ENCODE measurements around the gene OIT3. TPM values are rescaled to one million over a fixed set of nuclear protein-coding genes. Genes with fewer than 3 reads are reported as not detected.

The OIT3 gene
- total RNA-seq, 1 experiment from 2014 or later: not detected

DNA sequence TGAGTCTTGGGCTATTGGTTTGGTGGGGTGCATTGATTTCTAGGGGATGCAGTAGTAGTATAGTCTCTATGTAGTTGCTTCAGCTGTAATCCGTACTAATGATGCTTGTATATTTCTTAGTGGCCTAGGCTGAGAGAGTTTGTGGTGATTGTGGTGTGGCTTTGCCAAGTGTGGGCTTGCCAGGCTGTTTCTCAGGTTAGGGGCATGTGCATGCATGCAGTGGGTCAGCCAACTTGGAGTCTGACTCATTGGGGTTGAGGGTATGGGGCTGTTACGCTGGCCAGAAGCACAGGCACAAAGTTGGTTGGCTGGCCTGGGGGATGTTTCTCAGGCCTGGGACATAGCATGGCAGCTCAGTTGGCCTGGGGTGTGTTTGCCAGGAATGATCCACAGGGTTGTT, 86.8 kb downstream of the OIT3 start:
- no peak overlapping the region for H3K4me3 Mint-ChIP-seq (ENCODE audit: unreplicated experiment)
- H3K27me3 ChIP-seq (replicated peaks; ENCODE audit: control insufficient read depth, insufficient read depth, low read length): no peaks in the 10 kb centered on the region
- H3K9me3 ChIP-seq: peaks cover 34% of the 10 kb centered on the region
- H3K27ac Mint-ChIP-seq (ENCODE audit: unreplicated experiment): no peak overlapping the region
- no peaks in the 10 kb centered on the region for H3K36me3 Mint-ChIP-seq (ENCODE audit: insufficient read depth, unreplicated experiment)
- H3K4me1 Mint-ChIP-seq (ENCODE audit: low read depth, unreplicated experiment): no peaks in the 10 kb centered on the region
- no TSS peak for BruUV-seq (replicated peaks)
- H3K4me1 ChIP-seq: no peaks in the 10 kb centered on the region
- peaks cover 48% of the 10 kb centered on the region for H3K9me3 Mint-ChIP-seq (ENCODE audit: unreplicated experiment)
- no peaks in the 10 kb centered on the region for H3K36me3 ChIP-seq (ENCODE audit: control insufficient read depth, insufficient read depth, low read length)
- CTCF ChIA-PET: no interaction called here
- H3K27me3 Mint-ChIP-seq (ENCODE audit: insufficient read depth, unreplicated experiment): no peaks in the 10 kb centered on the region
- intact Hi-C loops (cut with micrococcal nuclease; ENCODE audit: unreplicated experiment): no loop called here
- POLR2A ChIA-PET: no interaction called here
- no peak for DNase-seq
- no peak overlapping the region for H3K4me3 ChIP-seq (ENCODE audit: low read depth, low read length)
- TF ChIP-seq, protein P1, sequence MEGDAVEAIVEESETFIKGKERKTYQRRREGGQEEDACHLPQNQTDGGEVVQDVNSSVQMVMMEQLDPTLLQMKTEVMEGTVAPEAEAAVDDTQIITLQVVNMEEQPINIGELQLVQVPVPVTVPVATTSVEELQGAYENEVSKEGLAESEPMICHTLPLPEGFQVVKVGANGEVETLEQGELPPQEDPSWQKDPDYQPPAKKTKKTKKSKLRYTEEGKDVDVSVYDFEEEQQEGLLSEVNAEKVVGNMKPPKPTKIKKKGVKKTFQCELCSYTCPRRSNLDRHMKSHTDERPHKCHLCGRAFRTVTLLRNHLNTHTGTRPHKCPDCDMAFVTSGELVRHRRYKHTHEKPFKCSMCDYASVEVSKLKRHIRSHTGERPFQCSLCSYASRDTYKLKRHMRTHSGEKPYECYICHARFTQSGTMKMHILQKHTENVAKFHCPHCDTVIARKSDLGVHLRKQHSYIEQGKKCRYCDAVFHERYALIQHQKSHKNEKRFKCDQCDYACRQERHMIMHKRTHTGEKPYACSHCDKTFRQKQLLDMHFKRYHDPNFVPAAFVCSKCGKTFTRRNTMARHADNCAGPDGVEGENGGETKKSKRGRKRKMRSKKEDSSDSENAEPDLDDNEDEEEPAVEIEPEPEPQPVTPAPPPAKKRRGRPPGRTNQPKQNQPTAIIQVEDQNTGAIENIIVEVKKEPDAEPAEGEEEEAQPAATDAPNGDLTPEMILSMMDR (IDR thresholded peaks at IDR 0.05; ENCODE audit: insufficient read depth in 1 of 2, low read depth in 1 of 2, low read length in 1 of 2, severe bottlenecking in 1 of 2, unreplicated experiment in 1 of 2): no peak

DNA sequence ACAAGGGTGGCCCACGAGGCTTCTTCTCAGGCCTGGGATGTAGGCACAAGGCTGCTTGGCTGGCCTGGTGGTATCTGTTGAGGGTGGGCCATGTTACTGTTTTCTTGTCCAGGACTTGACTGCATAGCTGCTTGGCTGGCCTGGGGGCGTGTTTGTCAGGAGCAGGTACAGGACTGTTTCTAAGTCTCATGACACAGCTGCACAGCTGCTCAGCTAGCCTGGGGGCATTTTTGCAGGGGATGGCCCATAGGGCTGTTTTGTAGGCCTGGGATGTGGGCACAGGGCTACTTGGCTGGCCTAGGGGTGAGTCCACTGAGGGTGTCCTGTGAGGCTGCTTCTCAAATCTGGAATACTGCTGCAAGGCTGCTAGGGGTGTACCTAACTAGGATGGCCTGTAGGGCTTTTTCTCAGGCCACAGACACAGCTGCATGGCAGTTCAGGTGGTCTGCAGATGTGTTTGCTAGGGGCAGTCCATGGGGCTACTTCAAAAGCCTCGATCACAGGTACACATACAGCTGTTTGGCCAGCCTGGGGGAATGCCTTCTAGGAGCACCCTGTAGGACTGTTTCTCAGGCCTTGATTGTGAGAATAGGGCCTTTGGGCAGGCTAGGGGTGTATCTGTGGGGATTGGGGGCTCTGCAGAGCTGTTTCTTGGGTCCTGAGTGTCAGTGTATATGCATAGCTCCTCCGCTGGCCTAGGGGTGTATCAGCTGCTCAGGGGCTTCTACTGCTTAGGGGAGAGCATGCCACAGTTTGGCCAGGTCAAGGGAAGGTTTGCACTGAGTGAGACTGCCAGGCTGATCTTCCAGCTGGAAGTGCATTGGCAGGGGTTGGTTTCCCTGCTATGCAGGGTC, 87.7 kb downstream of the OIT3 start:
- H3K36me3 ChIP-seq (ENCODE audit: control insufficient read depth, insufficient read depth, low read length): no peaks in the 10 kb centered on the region
- no peak overlapping the region for H3K4me3 ChIP-seq (ENCODE audit: low read depth, low read length)
- Mint-ChIP-seq H3K9me3 (ENCODE audit: unreplicated experiment) (peaks cover 41% of the 10 kb centered on the region), H3K36me3 (ENCODE audit: insufficient read depth, unreplicated experiment) (no peaks in the 10 kb centered on the region), H3K4me1 (ENCODE audit: low read depth, unreplicated experiment) (no peaks in the 10 kb centered on the region), H3K27me3 (ENCODE audit: insufficient read depth, unreplicated experiment) (no peaks in the 10 kb centered on the region), H3K4me3 (ENCODE audit: unreplicated experiment) (no peak overlapping the region), H3K27ac (ENCODE audit: unreplicated experiment) (no peak overlapping the region)
- no TSS peak for BruUV-seq (replicated peaks)
- intact Hi-C loops (cut with micrococcal nuclease; ENCODE audit: unreplicated experiment): no loop called here
- no peaks in the 10 kb centered on the region for H3K27me3 ChIP-seq (replicated peaks; ENCODE audit: control insufficient read depth, insufficient read depth, low read length)
- H3K4me1 ChIP-seq: no peaks in the 10 kb centered on the region
- TF ChIP-seq, protein P1 (IDR thresholded peaks at IDR 0.05; ENCODE audit: insufficient read depth in 1 of 2, low read depth in 1 of 2, low read length in 1 of 2, severe bottlenecking in 1 of 2, unreplicated experiment in 1 of 2): no peak
- POLR2A ChIA-PET: no interaction called here
- CTCF ChIA-PET: no interaction called here
- DNase-seq: no peak
- peaks cover 29% of the 10 kb centered on the region for H3K9me3 ChIP-seq

DNA sequence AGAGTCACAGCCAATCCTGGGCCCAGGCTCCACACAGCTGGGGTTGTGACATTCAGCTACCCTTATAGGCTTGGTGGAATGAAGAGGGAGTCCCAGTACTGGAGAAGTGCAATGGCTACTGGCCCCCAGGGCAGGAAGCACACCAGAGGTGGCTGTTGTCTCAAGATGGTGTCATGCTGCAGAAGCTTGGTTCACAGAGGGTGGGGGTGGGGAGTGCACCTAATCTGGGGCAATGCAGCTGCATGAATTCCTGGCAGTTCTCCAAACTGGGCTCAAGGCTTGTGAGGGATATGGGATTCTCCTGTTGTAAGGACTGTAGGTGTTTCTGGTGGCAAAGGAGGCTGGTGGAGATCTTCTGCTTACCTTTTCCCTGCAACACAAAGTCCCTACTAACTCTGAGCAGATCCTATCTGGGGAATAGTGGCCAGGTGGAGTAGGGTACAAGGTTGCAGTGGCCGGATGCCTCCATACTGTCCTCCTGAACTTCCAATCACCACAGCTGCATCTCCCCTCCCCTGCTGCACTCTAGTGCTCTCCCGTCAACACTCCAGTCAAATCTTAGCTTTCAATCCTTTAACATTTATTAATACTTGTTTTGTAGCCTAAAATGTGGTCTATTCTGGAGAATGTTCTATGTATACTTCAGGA, 88.5 kb downstream of the OIT3 start:
- ChIA-PET POLR2A (no interaction called here), CTCF (no interaction called here)
- TF ChIP-seq, protein P1 (IDR thresholded peaks at IDR 0.05; ENCODE audit: insufficient read depth in 1 of 2, low read depth in 1 of 2, low read length in 1 of 2, severe bottlenecking in 1 of 2, unreplicated experiment in 1 of 2): no peak
- Mint-ChIP-seq H3K4me3 (ENCODE audit: unreplicated experiment) (no peak overlapping the region), H3K27me3 (ENCODE audit: insufficient read depth, unreplicated experiment) (no peaks in the 10 kb centered on the region), H3K9me3 (ENCODE audit: unreplicated experiment) (peaks cover 36% of the 10 kb centered on the region), H3K36me3 (ENCODE audit: insufficient read depth, unreplicated experiment) (no peaks in the 10 kb centered on the region), H3K27ac (ENCODE audit: unreplicated experiment) (no peak overlapping the region), H3K4me1 (ENCODE audit: low read depth, unreplicated experiment) (no peaks in the 10 kb centered on the region)
- peaks cover 29% of the 10 kb centered on the region for H3K9me3 ChIP-seq
- H3K4me3 ChIP-seq (ENCODE audit: low read depth, low read length): no peak overlapping the region
- H3K27me3 ChIP-seq (replicated peaks; ENCODE audit: control insufficient read depth, insufficient read depth, low read length): no peaks in the 10 kb centered on the region
- H3K36me3 ChIP-seq (ENCODE audit: control insufficient read depth, insufficient read depth, low read length): no peaks in the 10 kb centered on the region
- H3K4me1 ChIP-seq: no peaks in the 10 kb centered on the region
- intact Hi-C loops (cut with micrococcal nuclease; ENCODE audit: unreplicated experiment): no loop called here
- DNase-seq: no peak
- BruUV-seq (replicated peaks): no TSS peak

Other genes starting within 250 kb of the OIT3 start
- gene MCU, start 201.6 kb upstream of the OIT3 start, total RNA-seq (2022): 52.2 and 62.5 TPM in 2 replicates
- gene PLA2G12B, start 61.1 kb downstream of the OIT3 start, total RNA-seq (2022): 16.8 and 17.8 TPM in 2 replicates
- 44.3 and 46.5 TPM in 2 replicates for gene P4HA1, start 203.1 kb downstream of the OIT3 start, total RNA-seq (2022)
- gene NUDT13, start 216.7 kb downstream of the OIT3 start, total RNA-seq (2022): 6.5 and 7.1 TPM in 2 replicates

Data from Caco-2 (cell line).